IMR-90 (cell line): ENCODE data around the gene SVOPL. TPM values are rescaled to one million over a fixed set of nuclear protein-coding genes. Genes with fewer than 3 reads are reported as not detected.

ENCODE experiments used
- ATAC-seq: fragments of 200-7000 bp; cut with Tn5 transposase; 2 replicates; pipeline ENCODE4 v1.9.1; 2020; ENCODE audit warnings: low read depth, mild to moderate bottlenecking, moderate library complexity
- BruUV-seq: library from RNA; stranded (reverse); fragments of 400-500 nt; replicated peaks from 2 replicates; lab custom pipeline; 2021; lab: Mats Ljungman, UMichigan
- CTCF ChIA-PET: fragments of 300-600 bp; formaldehyde crosslinking; extraction: SDS; loops from one replicate; lab custom pipeline; 2021; ENCODE audit warnings: antibody characterized with exemption; lab: Yijun Ruan, JAX
- POLR2A ChIA-PET: fragments of 300-600 bp; sonication (Branson Sonifier 250); formaldehyde crosslinking; loops from one replicate; lab custom pipeline; 2022; ENCODE audit warnings: antibody characterized with exemption; ENCODE audit not compliant: unreplicated experiment; lab: Charles Lee
- DNase-seq: peaks from one replicate; pipeline ENCODE4 v3.0.0; 2013
- H2AFZ ChIP-seq: replicated peaks from 2 replicates; pipeline ENCODE3; 2013; ENCODE audit warnings: low read length, mild to moderate bottlenecking; ENCODE audit not compliant: poor library complexity
- H2AK5ac ChIP-seq: 2 replicates; pipeline ENCODE4 v1.6.1; 2013; ENCODE audit warnings: low read depth, low read length, inconsistent platforms
- H2AK9ac ChIP-seq: replicated peaks from 2 replicates; pipeline ENCODE3; 2013; ENCODE audit warnings: mild to moderate bottlenecking, low read depth, low read length, moderate library complexity; ENCODE audit not compliant: poor library complexity
- H2BK120ac ChIP-seq: 2 replicates; pipeline ENCODE4 v1.6.1; 2013; ENCODE audit warnings: low read depth, low read length, inconsistent platforms
- H2BK15ac ChIP-seq: 3 replicates; pipeline ENCODE4 v1.6.1; 2013; ENCODE audit warnings: low read depth, low read length, inconsistent platforms
- H2BK20ac ChIP-seq: 2 replicates; pipeline ENCODE4 v1.6.1; 2013; ENCODE audit warnings: low read depth, mild to moderate bottlenecking, inconsistent platforms, low read length, moderate library complexity
- H2BK5ac ChIP-seq: 2 replicates; pipeline ENCODE4 v1.6.1; 2013; ENCODE audit warnings: mild to moderate bottlenecking, low read depth, low read length, inconsistent platforms; ENCODE audit not compliant: poor library complexity, severe bottlenecking
- H3K14ac ChIP-seq: replicated peaks from 2 replicates; pipeline ENCODE4 v1.6.1; 2013; ENCODE audit warnings: low read depth, low read length, inconsistent platforms
- H3K18ac ChIP-seq: 2 replicates; pipeline ENCODE4 v1.6.1; 2013; ENCODE audit warnings: low read depth, low read length, control low read depth
- H3K23ac ChIP-seq: 2 replicates; pipeline ENCODE4 v1.6.1; 2013; ENCODE audit warnings: low read depth, low read length, inconsistent platforms
- H3K27ac ChIP-seq: 2 replicates; pipeline ENCODE4 v1.5.1; 2013; ENCODE audit warnings: mild to moderate bottlenecking, control low read depth, low read length; ENCODE audit not compliant: insufficient read depth
- H3K27me3 ChIP-seq: 2 replicates; pipeline ENCODE4 v1.6.1; 2013; ENCODE audit warnings: low read length; ENCODE audit not compliant: control insufficient read depth, insufficient read depth
- H3K36me3 ChIP-seq: 2 replicates; pipeline ENCODE4 v1.6.1; 2013; ENCODE audit warnings: low read length, mixed read lengths; ENCODE audit not compliant: control insufficient read depth, insufficient read depth
- H3K4ac ChIP-seq: 2 replicates; pipeline ENCODE4 v1.6.1; 2013; ENCODE audit warnings: low read depth, low read length, inconsistent platforms
- H3K4me1 ChIP-seq: 2 replicates; pipeline ENCODE4 v1.6.1; 2013; ENCODE audit warnings: low read length, mixed read lengths; ENCODE audit not compliant: control insufficient read depth, insufficient read depth
- H3K4me2 ChIP-seq: 2 replicates; pipeline ENCODE4 v1.6.1; 2013; ENCODE audit warnings: low read depth, mild to moderate bottlenecking, control low read depth, low read length, moderate library complexity
- H3K4me3 ChIP-seq: 2 replicates; pipeline ENCODE4 v1.5.1; 2013; ENCODE audit warnings: low read depth, mild to moderate bottlenecking, control low read depth, low read length, moderate library complexity; ENCODE audit not compliant: insufficient read depth
- H3K56ac ChIP-seq: 2 replicates; pipeline ENCODE4 v1.6.1; 2013; ENCODE audit warnings: low read length, inconsistent platforms; ENCODE audit not compliant: insufficient read depth; ENCODE audit errors: extremely low read depth
- H3K79me1 ChIP-seq, 2 experiments: 2 replicates each; pipeline ENCODE4 v1.6.1; 2013; ENCODE audit warnings: low read length in 2 of 2, inconsistent platforms in 1 of 2, low read depth in 1 of 2
- H3K9ac ChIP-seq: 2 replicates; pipeline ENCODE4 v1.6.1; 2013; ENCODE audit warnings: low read depth, low read length, control low read depth
- H3K9me1 ChIP-seq: 2 replicates; pipeline ENCODE4 v1.6.1; 2013; ENCODE audit warnings: low read length, inconsistent platforms; ENCODE audit not compliant: insufficient read depth
- H3K9me3 ChIP-seq: 2 replicates; pipeline ENCODE4 v1.6.1; 2013; ENCODE audit warnings: low read length; ENCODE audit not compliant: control insufficient read depth, insufficient read depth
- H4K20me1 ChIP-seq: 2 replicates; pipeline ENCODE4 v1.6.1; 2013; ENCODE audit warnings: low read length, inconsistent platforms; ENCODE audit not compliant: insufficient read depth
- H4K5ac ChIP-seq: 2 replicates; pipeline ENCODE4 v1.6.1; 2013; ENCODE audit warnings: mild to moderate bottlenecking, low read depth, low read length, control low read depth
- H4K8ac ChIP-seq, 2 experiments: 2 replicates each; pipeline ENCODE4 v1.6.1; 2013; ENCODE audit warnings: low read depth in 2 of 2, low read length in 2 of 2, control low read depth in 1 of 2, inconsistent platforms in 1 of 2
- H4K91ac ChIP-seq: 2 replicates; pipeline ENCODE4 v1.6.1; 2013; ENCODE audit warnings: low read depth, low read length, inconsistent platforms; ENCODE audit not compliant: insufficient read depth
- BHLHE40 ChIP-seq: fragments of 150-350 bp; IDR thresholded peaks from 2 replicates; pipeline ENCODE4 v1.6.1; 2016; ENCODE audit warnings: mild to moderate bottlenecking, low read depth, low read length
- CEBPB ChIP-seq: IDR thresholded peaks from 2 replicates; pipeline ENCODE4 v1.6.1; 2012; ENCODE audit warnings: low read depth, low read length, improper control_type of control experiment
- CHD1 ChIP-seq: IDR thresholded peaks from 2 replicates; pipeline ENCODE4 v1.6.1; 2012; ENCODE audit warnings: low read depth, low read length, improper control_type of control experiment
- FOS ChIP-seq: fragments of 150-350 bp; IDR thresholded peaks from 2 replicates; pipeline ENCODE4 v1.6.1; 2016; ENCODE audit warnings: low read depth, low read length
- MAFK ChIP-seq: IDR thresholded peaks from 2 replicates; pipeline ENCODE4 v1.6.1; 2012; ENCODE audit warnings: low read depth, low read length, improper control_type of control experiment
- MAZ ChIP-seq: IDR thresholded peaks from 2 replicates; pipeline ENCODE4 v1.6.1; 2012; ENCODE audit warnings: low read depth, mild to moderate bottlenecking, low read length, improper control_type of control experiment, moderate library complexity, borderline replicate concordance
- MXI1 ChIP-seq: IDR thresholded peaks from 2 replicates; pipeline ENCODE4 v1.6.1; 2012; ENCODE audit warnings: low read depth, mild to moderate bottlenecking, low read length, moderate library complexity, borderline replicate concordance
- NFE2L2 ChIP-seq: fragments of 150-350 bp; IDR thresholded peaks from 2 replicates; pipeline ENCODE4 v1.6.1; 2016; ENCODE audit warnings: low read depth, mild to moderate bottlenecking, low read length
- POLR2A ChIP-seq: IDR thresholded peaks from 2 replicates; pipeline ENCODE4 v1.6.1; 2012; ENCODE audit warnings: mild to moderate bottlenecking, low read depth, low read length
- RAD21 ChIP-seq: IDR thresholded peaks from 2 replicates; pipeline ENCODE4 v1.6.1; 2012; ENCODE audit warnings: low read length, improper control_type of control experiment
- RCOR1 ChIP-seq: IDR thresholded peaks from 2 replicates; pipeline ENCODE4 v1.6.1; 2012; ENCODE audit warnings: mild to moderate bottlenecking, low read length, improper control_type of control experiment; ENCODE audit not compliant: insufficient replicate concordance
- SMC3 ChIP-seq: fragments of 150-350 bp; IDR thresholded peaks from 2 replicates; pipeline ENCODE4 v1.6.1; 2016; ENCODE audit warnings: low read depth, mild to moderate bottlenecking, antibody characterized with exemption, low read length, moderate library complexity
- USF2 ChIP-seq: fragments of 150-350 bp; IDR thresholded peaks from 2 replicates; pipeline ENCODE4 v1.6.1; 2017; ENCODE audit warnings: mild to moderate bottlenecking, antibody characterized with exemption, low read length, low read depth
- WGBS, 2 experiments: methylation state at CpG; one replicate each; pipeline versions ENCODE4 v1.1.5 to v1.1.7; 2013; ENCODE audit warnings: missing lambda C conversion rate in 2 of 2; ENCODE audit not compliant: insufficient read length in 1 of 2; ENCODE audit errors: extremely low coverage in 2 of 2; 5-methylcytosine and 5-hydroxymethylcytosine counted together
- dilution Hi-C: fragments of 300-500 bp; cut with HindIII; formaldehyde crosslinking; loops from one replicate; pipeline ENCODE4 v1.14.3; 2018; ENCODE audit warnings: low sequenced_read_pairs; ENCODE audit not compliant: unreplicated experiment
- in situ Hi-C: fragments of 300-500 bp; cut with MboI; formaldehyde crosslinking; loops from 3 replicates; pipeline ENCODE4 v1.14.3; 2019; ENCODE audit warnings: low sequenced_read_pairs, inconsistent platforms, mixed read lengths
- intact Hi-C: fragments of 100-400 bp; cut with micrococcal nuclease; formaldehyde crosslinking; loops from 2 replicates; pipeline ENCODE4 v1.10.0; 2022
- polyA plus RNA-seq, 3 experiments: library from polyadenylated mRNA; depleted of rRNA; stranded (reverse); fragments of >200 nt; gene quantifications; 2 replicates each; pipeline ENCODE4 v1.2.3, GENCODE V29; 2012; ENCODE audit warnings: low replicate concordance in 1 of 3
- total RNA-seq: library from RNA; depleted of rRNA; stranded (reverse); fragments of >200 nt; gene quantifications from 2 replicates; pipeline ENCODE4 v1.2.3, GENCODE V29; 2012
- TF ChIP-seq, protein P1 (sequence below): fragments of 150-350 bp; IDR thresholded peaks from 2 replicates; pipeline ENCODE4 v1.6.1; 2016; ENCODE audit warnings: low read depth, mild to moderate bottlenecking, low read length, moderate library complexity, borderline replicate concordance

SVOPL gene
- total and polyA plus RNA-seq, 2 of the 4 experiments (the other 2 are of a cell fraction), result not detected

- no peak overlapping the region for H3K4me2 ChIP-seq
- no peaks in the 10 kb centered on the region for H3K36me3 ChIP-seq
- no peak overlapping the region for H3K4ac ChIP-seq
- no peak overlapping the region for H2BK15ac ChIP-seq
- DNase-seq (no peak), ATAC-seq (no peak)
- H2BK120ac ChIP-seq, result no peak overlapping the region
- H3K4me3 ChIP-seq, result no peak overlapping the region
- H3K27me3 ChIP-seq, result no peaks in the 10 kb centered on the region
- H4K91ac ChIP-seq, result no peak overlapping the region
- no peak overlapping the region for H3K27ac ChIP-seq
- no peak overlapping the region for H3K9ac ChIP-seq
- H3K23ac ChIP-seq, result no peak overlapping the region
- H2AK5ac ChIP-seq, result no peak overlapping the region
- H2BK20ac ChIP-seq, result no peak overlapping the region
- dilution Hi-C loops, result no loop called here
- no peaks in the 10 kb centered on the region for H3K4me1 ChIP-seq
- no peak overlapping the region for H2BK5ac ChIP-seq
- ChIA-PET POLR2A (no interaction called here), CTCF (no interaction called here)
- no peak overlapping the region for H3K18ac ChIP-seq
- intact Hi-C loops, result no loop called here
- in situ Hi-C loops, result no loop called here
- H3K9me1 ChIP-seq, result no peaks in the 10 kb centered on the region
- no TSS peak for BruUV-seq
- no peak overlapping the region for H4K5ac ChIP-seq
- no peaks in the 10 kb centered on the region for H4K20me1 ChIP-seq
- TF ChIP-seq RAD21 (no peak), FOS (no peak), CHD1 (no peak), SMC3 (no peak), NFE2L2 (no peak), MXI1 (no peak), MAZ (no peak), RCOR1 (no peak), USF2 (no peak), CEBPB (no peak), MAFK (no peak), POLR2A (no peak), BHLHE40 (no peak)
- TF ChIP-seq, protein P1, sequence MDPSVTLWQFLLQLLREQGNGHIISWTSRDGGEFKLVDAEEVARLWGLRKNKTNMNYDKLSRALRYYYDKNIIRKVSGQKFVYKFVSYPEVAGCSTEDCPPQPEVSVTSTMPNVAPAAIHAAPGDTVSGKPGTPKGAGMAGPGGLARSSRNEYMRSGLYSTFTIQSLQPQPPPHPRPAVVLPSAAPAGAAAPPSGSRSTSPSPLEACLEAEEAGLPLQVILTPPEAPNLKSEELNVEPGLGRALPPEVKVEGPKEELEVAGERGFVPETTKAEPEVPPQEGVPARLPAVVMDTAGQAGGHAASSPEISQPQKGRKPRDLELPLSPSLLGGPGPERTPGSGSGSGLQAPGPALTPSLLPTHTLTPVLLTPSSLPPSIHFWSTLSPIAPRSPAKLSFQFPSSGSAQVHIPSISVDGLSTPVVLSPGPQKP, result no peak
- no peak overlapping the region for H2AFZ ChIP-seq
- H2AK9ac ChIP-seq, result no peak overlapping the region
- WGBS, 2 experiments, result no CpG with 5 or more reads among the region's 8 CpGs
- H3K79me1 ChIP-seq, result no peaks in the 10 kb centered on the region
- no peaks in the 10 kb centered on the region for H3K9me3 ChIP-seq
- H3K56ac ChIP-seq, result no peak overlapping the region
- H4K8ac ChIP-seq, result no peak overlapping the region
- no peak overlapping the region for H3K14ac ChIP-seq
These were observed 97.4 kb downstream of the SVOPL start for GRCh38 chr7:138603549-138604318.
